ENCODE results near the gene SLC4A3.

The SLC4A3 gene

DNA sequence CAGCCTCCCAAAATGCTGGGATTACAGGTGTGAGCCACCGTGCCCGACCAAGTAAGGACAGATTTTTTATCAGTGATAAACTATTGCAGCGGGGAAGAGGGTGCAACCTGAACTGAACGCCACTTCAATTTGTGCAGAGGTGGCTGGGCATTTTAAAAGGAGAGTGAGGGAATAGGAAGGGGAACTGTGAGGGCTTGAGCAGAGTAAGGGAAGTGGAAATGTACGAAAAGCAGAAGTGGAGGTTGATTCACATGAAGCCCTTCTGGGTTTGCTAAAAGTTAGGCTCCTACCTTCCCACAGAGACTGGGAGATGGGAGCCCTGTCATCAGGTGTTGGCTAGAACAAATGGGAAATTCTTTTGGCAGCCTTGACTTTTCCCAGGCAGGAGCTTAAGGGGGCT lies 23.7 kb upstream of the SLC4A3 start:
- TF ChIP-seq ZNF274 (IDR thresholded peaks at IDR 0.05; ENCODE audit: low read depth, low read length), result no peak
- no peak overlapping the region for H3K4me3 ChIP-seq (ENCODE audit: low read length)

DNA sequence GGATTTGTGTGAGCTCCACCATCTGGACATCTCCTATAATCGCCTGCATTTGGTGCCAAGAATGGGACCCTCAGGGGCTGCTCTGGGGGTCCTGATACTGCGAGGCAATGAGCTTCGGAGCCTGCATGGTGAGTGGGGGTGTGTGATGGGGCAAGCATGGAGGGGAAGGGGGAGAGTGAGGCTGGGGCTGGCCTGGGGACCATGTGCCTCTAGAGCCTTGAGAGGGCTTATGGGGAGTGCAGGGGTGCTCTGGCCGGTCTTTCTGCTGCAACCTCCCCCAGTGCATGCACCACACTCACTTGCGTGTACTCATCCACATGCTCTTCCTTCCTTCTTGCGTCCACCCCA lies 21.8 kb upstream of the SLC4A3 start:
- no peak overlapping the region for H3K4me3 ChIP-seq (ENCODE audit: low read length)
- TF ChIP-seq ZNF274 (IDR thresholded peaks at IDR 0.05; ENCODE audit: low read depth, low read length), result no peak

DNA sequence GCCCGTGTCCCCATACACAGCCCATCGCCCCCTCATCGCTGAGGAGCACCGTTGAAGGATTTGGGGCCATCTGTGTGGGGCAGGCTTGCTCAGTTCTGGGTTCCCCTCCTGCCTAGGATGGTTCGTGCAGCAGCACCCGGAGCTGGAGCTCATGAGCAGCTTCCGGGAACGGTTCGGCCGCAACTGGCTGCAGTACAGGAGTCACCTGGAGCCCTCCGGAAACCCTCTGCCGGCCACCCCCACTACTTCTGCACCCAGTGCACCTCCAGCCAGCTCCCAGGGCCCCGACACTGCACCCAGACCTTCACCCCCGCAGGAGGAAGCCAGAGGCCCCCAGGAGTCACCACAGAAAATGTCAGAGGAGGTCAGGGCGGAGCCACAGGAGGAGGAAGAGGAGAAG lies 19.5 kb upstream of the SLC4A3 start:
- no peak for TF ChIP-seq ZNF274 (IDR thresholded peaks at IDR 0.05; ENCODE audit: low read depth, low read length)
- no peak overlapping the region for H3K4me3 ChIP-seq (ENCODE audit: low read length)

DNA sequence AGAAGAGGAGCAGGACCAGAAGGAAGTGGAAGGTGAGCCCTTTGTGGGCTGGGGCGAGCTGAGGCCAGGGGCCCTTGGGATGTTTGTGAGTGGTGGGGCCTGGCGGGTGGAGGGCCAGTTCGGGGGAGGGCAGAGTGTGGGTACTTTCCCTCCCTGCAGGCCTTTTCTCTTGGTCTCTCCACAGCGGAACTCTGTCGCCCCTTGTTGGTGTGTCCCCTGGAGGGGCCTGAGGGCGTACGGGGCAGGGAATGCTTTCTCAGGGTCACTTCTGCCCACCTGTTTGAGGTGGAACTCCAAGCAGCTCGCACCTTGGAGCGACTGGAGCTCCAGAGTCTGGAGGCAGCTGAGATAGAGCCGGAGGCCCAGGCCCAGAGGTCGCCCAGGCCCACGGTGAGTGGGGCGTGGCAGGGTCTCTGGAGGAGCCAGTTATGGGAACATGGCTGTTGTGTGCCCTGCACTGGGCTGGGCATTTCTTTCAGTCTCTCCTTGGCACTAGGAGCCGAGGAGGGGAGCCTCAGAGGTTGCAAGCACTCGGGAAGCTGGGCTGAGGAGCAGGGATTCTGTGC lies 18.9 kb upstream of the SLC4A3 start:
- no peak overlapping the region for H3K4me3 ChIP-seq (ENCODE audit: low read length)
- TF ChIP-seq ZNF274 (IDR thresholded peaks at IDR 0.05; ENCODE audit: low read depth, low read length), result no peak

DNA sequence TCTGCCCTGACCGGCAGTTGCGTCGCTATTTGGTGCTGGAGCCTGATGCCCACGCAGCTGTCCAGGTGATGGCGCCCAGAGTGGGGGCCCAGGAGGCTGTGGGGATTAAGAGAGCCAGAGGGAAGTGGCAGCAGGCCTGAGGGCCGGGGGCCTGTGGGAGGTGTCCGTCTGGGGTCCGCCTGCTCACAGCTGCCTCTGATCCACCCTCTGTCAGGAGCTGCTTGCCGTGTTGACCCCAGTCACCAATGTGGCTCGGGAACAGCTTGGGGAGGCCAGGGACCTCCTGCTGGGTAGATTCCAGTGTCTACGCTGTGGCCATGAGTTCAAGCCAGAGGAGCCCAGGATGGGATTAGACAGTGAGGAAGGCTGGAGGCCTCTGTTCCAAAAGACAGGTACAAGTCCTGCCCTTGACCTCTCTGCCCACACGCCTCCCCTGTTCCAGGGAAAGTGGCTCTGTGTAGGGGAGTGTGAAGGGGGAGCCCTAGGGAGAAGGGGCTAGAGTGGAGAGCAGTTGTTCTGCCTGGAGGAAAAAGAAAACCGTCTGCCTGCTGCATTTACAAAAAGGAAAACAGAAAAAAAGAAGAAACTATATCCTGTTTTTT lies 18.2 kb upstream of the SLC4A3 start:
- no peak overlapping the region for H3K4me3 ChIP-seq (ENCODE audit: low read length)
- no peak for TF ChIP-seq ZNF274 (IDR thresholded peaks at IDR 0.05; ENCODE audit: low read depth, low read length)

DNA sequence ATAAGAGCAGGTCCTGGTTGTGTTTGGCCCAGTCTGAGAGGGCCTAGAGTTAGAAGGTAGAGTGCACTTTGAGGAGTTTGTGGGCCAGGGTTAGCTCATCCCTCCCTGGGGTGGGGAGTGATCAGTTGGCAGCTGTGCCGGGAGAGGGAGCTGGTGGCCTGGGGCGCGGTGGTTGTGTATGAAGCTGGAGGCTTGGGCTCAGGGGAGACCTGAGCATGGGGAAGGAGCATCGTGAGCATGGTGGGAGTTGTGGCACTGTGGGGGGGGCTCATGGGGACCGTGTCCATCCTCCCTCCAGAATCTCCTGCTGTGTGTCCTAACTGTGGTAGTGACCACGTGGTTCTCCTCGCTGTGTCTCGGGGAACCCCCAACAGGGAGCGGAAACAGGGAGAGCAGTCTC lies 16.1 kb upstream of the SLC4A3 start:
- H3K4me3 ChIP-seq (ENCODE audit: low read length), result no peak overlapping the region
- no peak for TF ChIP-seq ZNF274 (IDR thresholded peaks at IDR 0.05; ENCODE audit: low read depth, low read length)

DNA sequence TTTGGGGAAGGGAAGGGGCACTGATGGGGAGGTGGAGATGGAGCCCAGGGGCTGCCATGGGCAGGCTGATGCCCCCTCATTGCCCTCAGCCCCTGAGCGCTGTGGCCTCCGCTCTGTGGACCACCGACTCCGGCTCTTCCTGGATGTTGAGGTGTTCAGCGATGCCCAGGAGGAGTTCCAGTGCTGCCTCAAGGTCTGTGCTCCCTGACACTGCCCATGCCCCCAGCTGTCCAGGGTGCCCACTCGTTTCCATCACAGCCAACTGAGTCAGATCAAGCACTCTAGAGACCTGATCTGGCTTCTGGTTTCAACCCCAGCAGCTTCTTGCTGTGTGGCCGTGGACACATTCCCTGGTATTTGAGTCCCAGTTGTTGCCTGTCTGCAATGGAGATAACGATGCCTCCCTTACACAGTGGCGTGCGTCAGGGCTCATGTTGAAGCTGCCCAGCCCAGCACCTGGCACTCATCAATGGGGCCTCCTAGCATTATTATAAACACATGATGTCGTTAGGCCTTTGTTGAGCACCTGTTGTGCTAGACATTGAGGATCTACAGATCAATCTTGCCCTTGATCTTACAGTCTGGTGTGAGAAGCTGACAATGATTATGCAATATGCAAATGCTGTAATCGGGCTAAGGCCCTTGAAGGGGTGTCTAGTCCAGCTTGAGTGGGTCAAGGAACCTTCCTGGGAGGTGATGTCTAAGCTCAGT lies 15.4 kb upstream of the SLC4A3 start:
- H3K4me3 ChIP-seq (ENCODE audit: low read length), result no peak overlapping the region
- TF ChIP-seq ZNF274 (IDR thresholded peaks at IDR 0.05; ENCODE audit: low read depth, low read length), result no peak

DNA sequence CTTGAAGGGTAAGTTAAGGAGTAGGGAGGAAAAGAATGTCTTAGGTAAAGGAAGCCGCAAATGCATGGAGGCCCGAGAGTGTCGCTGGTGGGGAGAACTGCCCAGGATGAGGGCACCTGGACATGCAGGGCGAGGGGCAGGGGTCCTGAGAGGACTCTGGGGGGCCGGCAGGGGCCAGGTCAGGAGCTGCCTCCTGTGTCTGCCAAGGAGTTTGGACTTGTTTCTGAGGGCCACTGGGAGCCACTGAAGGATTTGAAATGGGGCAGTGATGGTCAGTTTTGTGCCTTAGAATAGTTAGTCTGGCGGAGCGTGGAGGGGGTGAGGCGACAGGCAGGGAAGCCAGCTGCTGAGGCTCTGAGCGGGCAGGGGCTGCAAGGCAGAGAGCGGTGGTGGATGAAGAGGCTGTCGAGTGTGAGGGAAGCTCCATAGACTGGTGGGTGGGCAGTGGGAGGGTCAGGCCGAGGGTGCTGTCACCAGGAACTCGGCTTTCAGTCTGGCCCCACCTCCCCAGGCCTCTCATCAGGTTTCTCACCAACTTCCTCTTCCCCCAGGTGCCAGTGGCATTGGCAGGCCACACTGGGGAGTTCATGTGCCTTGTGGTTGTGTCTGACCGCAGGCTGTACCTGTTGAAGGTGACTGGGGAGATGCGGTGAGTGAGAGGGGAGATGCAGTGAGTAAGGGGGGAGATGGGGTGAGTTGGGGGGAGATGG lies 14.7 kb upstream of the SLC4A3 start:
- TF ChIP-seq ZNF274 (IDR thresholded peaks at IDR 0.05; ENCODE audit: low read depth, low read length), result no peak
- H3K4me3 ChIP-seq (ENCODE audit: low read length), result no peak overlapping the region

DNA sequence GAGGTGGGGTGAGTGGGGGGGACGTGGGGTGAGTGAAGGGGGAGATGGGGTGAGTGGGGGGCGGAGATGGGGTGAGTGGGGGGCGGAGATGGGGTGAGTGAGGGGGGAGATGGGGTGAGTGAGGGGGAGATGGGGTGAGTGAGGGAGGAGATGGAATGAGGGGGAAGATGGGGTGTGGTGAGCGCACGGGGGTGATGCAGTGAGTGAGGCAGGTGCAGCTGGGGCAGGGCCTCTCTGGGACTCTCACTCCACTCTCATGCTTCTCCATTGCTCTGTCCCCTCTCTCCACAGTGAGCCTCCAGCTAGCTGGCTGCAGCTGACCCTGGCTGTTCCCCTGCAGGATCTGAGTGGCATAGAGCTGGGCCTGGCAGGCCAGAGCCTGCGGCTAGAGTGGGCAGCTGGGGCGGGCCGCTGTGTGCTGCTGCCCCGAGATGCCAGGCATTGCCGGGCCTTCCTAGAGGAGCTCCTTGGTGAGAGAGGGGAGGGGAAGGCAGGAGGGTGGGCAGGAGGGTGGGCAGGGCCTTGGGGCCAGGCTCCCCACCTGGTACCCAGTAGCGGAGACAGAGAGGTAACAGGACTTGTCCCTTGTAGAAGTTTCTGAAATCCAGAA lies 13.9 kb upstream of the SLC4A3 start:
- TF ChIP-seq ZNF274 (IDR thresholded peaks at IDR 0.05; ENCODE audit: low read depth, low read length), result no peak
- H3K4me3 ChIP-seq (ENCODE audit: low read length), result no peak overlapping the region

DNA sequence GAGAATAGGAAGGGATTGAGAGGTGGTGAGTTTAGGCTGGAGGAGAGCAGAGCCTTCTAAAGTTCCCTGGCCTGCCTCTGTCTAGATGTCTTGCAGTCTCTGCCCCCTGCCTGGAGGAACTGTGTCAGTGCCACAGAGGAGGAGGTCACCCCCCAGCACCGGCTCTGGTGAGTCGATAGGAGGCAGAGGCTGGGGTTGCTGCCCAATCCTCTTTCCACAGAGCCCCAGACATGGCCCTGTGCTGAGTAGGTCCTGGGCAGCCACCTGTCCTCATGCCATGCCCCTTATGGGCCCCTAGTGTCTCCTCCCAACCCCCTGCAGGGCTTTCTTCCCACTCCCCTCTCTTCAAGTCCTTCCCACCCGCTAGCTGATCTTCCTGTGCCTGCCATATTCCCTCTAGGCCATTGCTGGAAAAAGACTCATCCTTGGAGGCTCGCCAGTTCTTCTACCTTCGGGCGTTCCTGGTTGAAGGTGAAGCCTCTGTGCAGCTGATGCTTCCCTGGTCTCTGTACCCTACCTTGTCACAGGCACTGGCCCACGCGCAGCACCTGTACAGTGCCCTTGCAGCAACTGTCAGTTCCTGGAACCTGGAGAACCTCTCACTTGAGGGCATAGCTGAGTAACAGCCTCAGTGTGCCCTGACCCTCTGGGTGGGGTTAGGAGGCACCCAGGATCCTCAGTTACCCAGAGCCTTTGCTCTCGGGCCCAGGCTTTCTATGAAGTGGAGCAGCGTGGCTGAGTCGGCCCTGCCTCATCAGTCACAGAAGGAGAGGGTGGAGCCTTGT lies 13.2 kb upstream of the SLC4A3 start:
- H3K4me3 ChIP-seq (ENCODE audit: low read length), result no peak overlapping the region
- no peak for TF ChIP-seq ZNF274 (IDR thresholded peaks at IDR 0.05; ENCODE audit: low read depth, low read length)

DNA sequence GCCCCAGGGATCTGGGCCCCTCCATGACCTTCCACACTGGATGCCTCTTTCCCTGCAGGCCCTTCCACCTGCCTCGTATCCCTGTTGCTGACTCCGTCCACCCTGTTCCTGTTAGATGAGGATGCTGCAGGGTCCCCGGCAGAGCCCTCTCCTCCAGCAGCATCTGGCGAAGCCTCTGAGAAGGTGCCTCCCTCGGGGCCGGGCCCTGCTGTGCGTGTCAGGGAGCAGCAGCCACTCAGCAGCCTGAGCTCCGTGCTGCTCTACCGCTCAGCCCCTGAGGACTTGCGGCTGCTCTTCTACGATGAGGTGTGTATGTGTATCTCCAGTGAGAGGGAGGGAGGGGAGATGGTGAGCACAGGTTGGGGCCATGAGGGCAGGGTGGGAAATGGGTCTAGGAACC lies 12.4 kb upstream of the SLC4A3 start:
- no peak for TF ChIP-seq ZNF274 (IDR thresholded peaks at IDR 0.05; ENCODE audit: low read depth, low read length)
- H3K4me3 ChIP-seq (ENCODE audit: low read length), result no peak overlapping the region

DNA sequence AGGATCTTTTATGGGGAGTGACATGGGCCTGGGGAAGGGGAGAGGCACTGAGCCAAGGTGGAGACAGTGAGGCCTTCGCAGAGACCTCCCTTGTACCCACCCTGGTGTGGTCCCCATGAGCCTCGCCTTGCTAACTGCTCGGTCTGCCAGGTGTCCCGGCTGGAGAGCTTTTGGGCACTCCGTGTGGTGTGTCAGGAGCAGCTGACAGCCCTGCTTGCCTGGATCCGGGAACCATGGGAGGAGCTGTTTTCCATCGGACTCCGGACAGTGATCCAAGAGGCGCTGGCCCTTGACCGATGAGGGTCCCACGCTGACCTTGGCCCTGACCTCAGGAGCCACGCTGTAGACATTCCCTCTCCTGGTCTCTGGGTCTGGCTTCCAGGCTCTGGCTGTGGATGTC lies 11.5 kb upstream of the SLC4A3 start:
- TF ChIP-seq ZNF274 (IDR thresholded peaks at IDR 0.05; ENCODE audit: low read depth, low read length), result no peak
- no peak overlapping the region for H3K4me3 ChIP-seq (ENCODE audit: low read length)

DNA sequence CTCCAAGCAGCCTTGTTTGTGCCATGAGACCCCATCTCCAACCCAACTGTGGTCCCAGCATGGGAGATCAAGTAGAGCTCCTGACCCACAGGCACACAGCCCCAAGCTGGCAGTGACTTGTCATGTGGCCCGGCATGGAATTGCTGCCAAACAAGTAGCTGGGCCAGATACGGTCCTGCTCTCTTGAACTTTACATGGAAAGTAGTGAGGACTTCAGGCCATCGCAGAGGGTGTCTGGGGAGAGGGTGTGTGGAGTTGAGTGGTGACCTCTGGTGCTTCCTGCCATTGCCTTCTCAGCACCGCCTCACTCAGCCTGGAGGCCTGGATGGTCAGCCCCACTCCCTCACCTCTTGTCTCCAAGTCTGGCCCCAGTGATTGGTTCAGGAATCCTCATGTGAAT lies 10.9 kb upstream of the SLC4A3 start:
- no peak for TF ChIP-seq ZNF274 (IDR thresholded peaks at IDR 0.05; ENCODE audit: low read depth, low read length)
- H3K4me3 ChIP-seq (ENCODE audit: low read length), result no peak overlapping the region

DNA sequence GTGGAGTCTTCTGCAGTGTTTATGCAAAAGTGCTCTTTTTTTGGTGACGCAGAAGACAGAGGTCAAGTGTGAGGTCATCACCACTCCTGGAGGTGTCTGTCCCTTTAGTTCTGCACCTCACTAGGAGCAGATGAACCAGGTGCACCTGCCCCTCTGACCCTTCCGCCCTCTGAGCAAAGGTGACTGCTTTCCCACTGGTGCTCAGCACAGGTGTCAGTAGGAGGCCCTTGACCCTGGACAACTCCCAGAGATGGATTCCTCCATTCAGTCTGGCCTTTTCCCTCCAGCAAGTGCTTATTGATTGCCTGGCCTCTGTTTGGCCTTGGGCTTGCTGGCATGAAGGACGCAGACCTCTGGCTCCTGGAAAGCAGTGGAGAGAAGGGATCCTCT lies 8.7 kb upstream of the SLC4A3 start:
- no peak overlapping the region for H3K4me3 ChIP-seq (ENCODE audit: low read length)
- no peak for TF ChIP-seq ZNF274 (IDR thresholded peaks at IDR 0.05; ENCODE audit: low read depth, low read length)
